WTC11 (cell line): ENCODE measurements around the gene PIERCE2.

Source experiments
- CBFB ChIP-seq: sonication (generic); formaldehyde crosslinking; IDR thresholded peaks from 2 replicates; pipeline ENCODE4 v1.8.1; 2022; ENCODE audit warnings: mild to moderate bottlenecking, low read depth, missing genetic modification reagents
- SMAD3 ChIP-seq: sonication (generic); formaldehyde crosslinking; IDR thresholded peaks from 2 replicates; pipeline ENCODE4 v1.8.0; 2022; ENCODE audit warnings: missing genetic modification reagents, mild to moderate bottlenecking, borderline replicate concordance
- TF ChIP-seq, protein P1 (sequence below): fragments of 200-600 bp; IDR thresholded peaks from 2 replicates; pipeline ENCODE4 v1.8.0; 2022; ENCODE audit warnings: antibody characterized with exemption
- TF ChIP-seq, protein P2 (sequence below): sonication (generic); formaldehyde crosslinking; IDR thresholded peaks from 2 replicates; pipeline ENCODE4 v1.8.0; 2023; ENCODE audit warnings: missing genetic modification reagents, mild to moderate bottlenecking, borderline replicate concordance

DNA sequence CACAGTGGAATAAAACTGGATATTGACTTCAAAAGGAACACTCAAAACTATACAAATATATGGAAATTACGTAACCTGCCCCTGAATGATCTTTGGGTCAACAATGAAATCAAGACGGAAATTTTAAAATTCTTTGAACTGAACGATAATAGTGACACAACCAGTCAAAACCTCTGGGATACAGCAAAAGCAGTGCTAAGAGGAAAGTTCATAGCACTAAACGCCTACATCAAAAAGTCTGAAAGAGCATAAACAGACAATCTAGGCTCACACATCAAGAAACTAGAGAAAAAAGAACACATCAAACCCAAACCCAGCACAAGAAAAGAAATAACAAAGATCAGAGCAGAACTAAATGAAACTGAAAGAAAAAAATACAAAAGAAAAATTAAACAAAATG is 53.2 kb downstream of the PIERCE2 start:
- TF ChIP-seq, protein P1, sequence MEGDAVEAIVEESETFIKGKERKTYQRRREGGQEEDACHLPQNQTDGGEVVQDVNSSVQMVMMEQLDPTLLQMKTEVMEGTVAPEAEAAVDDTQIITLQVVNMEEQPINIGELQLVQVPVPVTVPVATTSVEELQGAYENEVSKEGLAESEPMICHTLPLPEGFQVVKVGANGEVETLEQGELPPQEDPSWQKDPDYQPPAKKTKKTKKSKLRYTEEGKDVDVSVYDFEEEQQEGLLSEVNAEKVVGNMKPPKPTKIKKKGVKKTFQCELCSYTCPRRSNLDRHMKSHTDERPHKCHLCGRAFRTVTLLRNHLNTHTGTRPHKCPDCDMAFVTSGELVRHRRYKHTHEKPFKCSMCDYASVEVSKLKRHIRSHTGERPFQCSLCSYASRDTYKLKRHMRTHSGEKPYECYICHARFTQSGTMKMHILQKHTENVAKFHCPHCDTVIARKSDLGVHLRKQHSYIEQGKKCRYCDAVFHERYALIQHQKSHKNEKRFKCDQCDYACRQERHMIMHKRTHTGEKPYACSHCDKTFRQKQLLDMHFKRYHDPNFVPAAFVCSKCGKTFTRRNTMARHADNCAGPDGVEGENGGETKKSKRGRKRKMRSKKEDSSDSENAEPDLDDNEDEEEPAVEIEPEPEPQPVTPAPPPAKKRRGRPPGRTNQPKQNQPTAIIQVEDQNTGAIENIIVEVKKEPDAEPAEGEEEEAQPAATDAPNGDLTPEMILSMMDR, result no peak
- TF ChIP-seq, protein P2, sequence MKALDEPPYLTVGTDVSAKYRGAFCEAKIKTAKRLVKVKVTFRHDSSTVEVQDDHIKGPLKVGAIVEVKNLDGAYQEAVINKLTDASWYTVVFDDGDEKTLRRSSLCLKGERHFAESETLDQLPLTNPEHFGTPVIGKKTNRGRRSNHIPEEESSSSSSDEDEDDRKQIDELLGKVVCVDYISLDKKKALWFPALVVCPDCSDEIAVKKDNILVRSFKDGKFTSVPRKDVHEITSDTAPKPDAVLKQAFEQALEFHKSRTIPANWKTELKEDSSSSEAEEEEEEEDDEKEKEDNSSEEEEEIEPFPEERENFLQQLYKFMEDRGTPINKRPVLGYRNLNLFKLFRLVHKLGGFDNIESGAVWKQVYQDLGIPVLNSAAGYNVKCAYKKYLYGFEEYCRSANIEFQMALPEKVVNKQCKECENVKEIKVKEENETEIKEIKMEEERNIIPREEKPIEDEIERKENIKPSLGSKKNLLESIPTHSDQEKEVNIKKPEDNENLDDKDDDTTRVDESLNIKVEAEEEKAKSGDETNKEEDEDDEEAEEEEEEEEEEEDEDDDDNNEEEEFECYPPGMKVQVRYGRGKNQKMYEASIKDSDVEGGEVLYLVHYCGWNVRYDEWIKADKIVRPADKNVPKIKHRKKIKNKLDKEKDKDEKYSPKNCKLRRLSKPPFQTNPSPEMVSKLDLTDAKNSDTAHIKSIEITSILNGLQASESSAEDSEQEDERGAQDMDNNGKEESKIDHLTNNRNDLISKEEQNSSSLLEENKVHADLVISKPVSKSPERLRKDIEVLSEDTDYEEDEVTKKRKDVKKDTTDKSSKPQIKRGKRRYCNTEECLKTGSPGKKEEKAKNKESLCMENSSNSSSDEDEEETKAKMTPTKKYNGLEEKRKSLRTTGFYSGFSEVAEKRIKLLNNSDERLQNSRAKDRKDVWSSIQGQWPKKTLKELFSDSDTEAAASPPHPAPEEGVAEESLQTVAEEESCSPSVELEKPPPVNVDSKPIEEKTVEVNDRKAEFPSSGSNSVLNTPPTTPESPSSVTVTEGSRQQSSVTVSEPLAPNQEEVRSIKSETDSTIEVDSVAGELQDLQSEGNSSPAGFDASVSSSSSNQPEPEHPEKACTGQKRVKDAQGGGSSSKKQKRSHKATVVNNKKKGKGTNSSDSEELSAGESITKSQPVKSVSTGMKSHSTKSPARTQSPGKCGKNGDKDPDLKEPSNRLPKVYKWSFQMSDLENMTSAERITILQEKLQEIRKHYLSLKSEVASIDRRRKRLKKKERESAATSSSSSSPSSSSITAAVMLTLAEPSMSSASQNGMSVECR (CRISPR knock-in tag), result no peak
- no peak for TF ChIP-seq SMAD3 (CRISPR knock-in tag)
- no peak for TF ChIP-seq CBFB (CRISPR knock-in tag)
